ENCODE measurements around the gene AKNA. TPM values are rescaled to one million over a fixed set of nuclear protein-coding genes. Genes with fewer than 3 reads are reported as not detected.

Gene AKNA
- polyA plus RNA-seq, 1 donor from 2014 or later = 25.4 TPM

- Mint-ChIP-seq H3K27me3 (peaks cover 2% of the 10 kb centered on the region), H3K36me3 (peaks cover 8% of the 10 kb centered on the region), H3K4me3 (peak overlapping the region; percentile 98 to 100 (median 99)), H3K9me3 (no peaks in the 10 kb centered on the region), H3K27ac (peak overlapping the region; percentile 95 to 99 (median 98)), H3K4me1 (peaks cover 35 to 57% (median 40%) of the 10 kb centered on the region in 3 donors)
Observed at GRCh38 chr9:114382699-114383520, 4.9 kb downstream of the AKNA start.

- Mint-ChIP-seq H3K4me3 (peak overlapping the region in 1 of 4 donors; percentile 75), H3K4me1 (peaks cover 37 to 73% (median 43%) of the 10 kb centered on the region in 3 donors), H3K27ac (peak overlapping the region; percentile 65 to 88 (median 87)), H3K9me3 (no peaks in the 10 kb centered on the region), H3K36me3 (peaks cover 2% of the 10 kb centered on the region), H3K27me3 (peaks cover 2% of the 10 kb centered on the region)
Observed at GRCh38 chr9:114378883-114379282, 8.9 kb downstream of the AKNA start.

DNA sequence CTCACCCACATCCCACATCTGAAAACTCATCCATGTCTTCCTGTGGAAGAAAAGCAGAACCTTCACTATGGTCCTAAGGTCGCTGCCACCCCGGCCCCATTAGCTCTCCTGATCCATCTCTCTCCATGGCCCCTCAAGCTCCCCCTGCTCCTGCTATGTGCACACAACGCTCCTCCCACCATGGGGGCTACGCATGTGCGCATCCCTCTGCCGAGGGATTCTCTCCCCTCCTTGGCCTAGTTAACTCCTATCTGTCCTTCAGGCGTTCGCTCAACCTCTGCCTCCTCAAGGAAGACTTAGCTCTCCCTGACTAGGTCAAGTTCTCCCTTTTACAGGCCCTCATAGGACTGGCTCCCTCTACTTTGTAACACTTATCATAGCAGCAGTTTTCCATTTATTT is 9.8 kb downstream of the AKNA start:
- peak overlapping the region; percentile 65 to 95 (median 88) for H3K27ac Mint-ChIP-seq
- H3K4me3 Mint-ChIP-seq = peak overlapping the region in 2 of 4 donors; percentile 43 to 53
- no peaks in the 10 kb centered on the region for H3K9me3 Mint-ChIP-seq
- peaks cover 40 to 71% (median 43%) of the 10 kb centered on the region in 3 donors for H3K4me1 Mint-ChIP-seq
- peaks cover 2% of the 10 kb centered on the region for H3K36me3 Mint-ChIP-seq
- H3K27me3 Mint-ChIP-seq = peaks cover 2% of the 10 kb centered on the region

DNA sequence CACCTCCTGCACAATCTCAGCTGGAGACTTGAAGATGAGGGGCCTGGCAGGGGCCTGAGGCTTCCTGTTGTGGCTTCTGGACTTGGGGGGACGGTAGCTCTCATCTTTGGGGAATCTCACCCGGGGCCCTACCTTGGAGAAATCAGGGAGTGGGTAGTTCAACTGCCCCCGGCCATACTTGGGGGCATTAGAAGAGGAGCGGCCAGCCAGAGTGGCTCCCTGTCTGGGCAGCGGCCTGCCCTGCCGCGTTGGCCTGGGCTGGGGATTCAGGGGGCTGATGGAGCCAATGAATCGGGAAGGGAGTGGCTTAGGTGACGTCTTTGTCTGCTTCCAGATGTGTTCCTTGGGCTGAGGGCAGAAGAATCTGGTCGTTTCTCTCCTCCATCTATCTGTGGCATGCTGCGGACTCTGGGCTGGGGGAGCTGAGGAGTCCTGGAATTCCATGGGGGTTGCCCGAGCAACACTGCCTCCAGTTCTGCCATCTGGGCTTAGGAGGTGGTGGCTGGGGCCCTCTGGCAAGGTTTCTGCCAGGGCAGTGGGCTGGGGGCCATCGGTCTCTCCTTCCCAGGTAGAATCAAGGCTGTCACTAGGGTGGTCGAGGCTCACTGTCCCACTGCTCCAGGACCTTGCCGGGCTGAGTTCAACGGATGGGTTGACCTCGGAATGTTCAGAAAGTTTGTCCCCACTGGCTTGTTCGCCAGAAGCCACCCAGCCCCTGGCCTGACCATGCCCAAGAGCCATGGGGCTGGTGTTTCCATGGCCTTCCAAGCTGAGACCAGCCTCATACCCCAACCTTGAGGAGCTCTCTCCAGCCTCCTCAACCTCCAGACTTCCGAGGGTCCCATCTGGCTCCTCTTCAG is 11.0 kb downstream of the AKNA start:
- peaks cover 2% of the 10 kb centered on the region for H3K36me3 Mint-ChIP-seq
- peak overlapping the region; percentile 53 to 95 (median 65) for H3K27ac Mint-ChIP-seq
- peaks cover 41 to 68% (median 48%) of the 10 kb centered on the region in 3 donors for H3K4me1 Mint-ChIP-seq
- no peak overlapping the region for H3K4me3 Mint-ChIP-seq
- peaks cover 3% of the 10 kb centered on the region for H3K27me3 Mint-ChIP-seq
- no peaks in the 10 kb centered on the region for H3K9me3 Mint-ChIP-seq

DNA sequence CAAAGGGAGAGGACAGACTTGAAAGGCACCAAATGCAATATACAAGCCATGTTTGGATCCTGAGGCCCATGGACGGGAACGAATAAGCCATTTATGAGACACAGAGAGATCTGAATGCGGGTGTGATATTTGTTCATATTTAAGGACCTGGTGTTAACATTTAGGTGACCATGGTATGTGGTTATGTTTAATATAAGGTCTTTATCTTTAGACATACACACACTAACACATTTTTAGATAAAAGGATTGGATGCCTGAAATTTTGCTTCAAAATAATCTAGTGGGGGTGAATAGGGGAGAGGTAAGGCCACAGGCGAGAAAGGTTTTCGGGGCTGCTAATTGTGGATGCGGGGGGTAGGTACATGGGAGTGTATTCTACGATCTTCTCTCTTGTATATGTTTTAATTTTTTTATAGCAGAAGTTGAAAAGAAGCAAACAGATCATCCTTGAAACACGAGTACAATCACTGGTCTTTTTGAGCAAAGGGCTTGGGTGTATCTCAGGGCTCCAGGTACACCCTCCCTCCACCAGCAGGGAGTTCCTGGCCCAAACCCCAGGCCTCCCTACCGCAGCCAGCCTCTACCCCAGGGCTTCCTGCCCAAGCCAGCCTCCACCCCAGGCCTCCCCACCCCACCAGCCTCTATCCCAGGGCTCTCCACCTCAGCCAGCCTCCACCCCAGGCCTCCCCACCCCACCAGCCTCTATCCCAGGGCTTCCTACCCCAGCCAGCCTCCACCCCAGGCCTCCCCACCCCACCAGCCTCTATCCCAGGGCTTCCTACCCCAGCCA is 12.2 kb downstream of the AKNA start:
- Mint-ChIP-seq H3K27me3 (peaks cover 4% of the 10 kb centered on the region), H3K36me3 (peaks cover 2% of the 10 kb centered on the region), H3K4me1 (peaks cover 48 to 77% (median 50%) of the 10 kb centered on the region in 3 donors), H3K9me3 (no peaks in the 10 kb centered on the region), H3K27ac (peak overlapping the region; percentile 73 to 97 (median 96)), H3K4me3 (peak overlapping the region in 2 of 4 donors; percentile 17 to 78)

GRCh38 chr9:114374936-114375335 is 12.8 kb downstream of the AKNA start:
- Mint-ChIP-seq H3K36me3 (peaks cover 2% of the 10 kb centered on the region), H3K27ac (peak overlapping the region; percentile 73 to 97 (median 96)), H3K4me1 (peaks cover 46 to 78% (median 46%) of the 10 kb centered on the region in 3 donors), H3K9me3 (no peaks in the 10 kb centered on the region), H3K27me3 (peaks cover 4% of the 10 kb centered on the region), H3K4me3 (peak overlapping the region in 2 of 4 donors; percentile 17 to 78)

DNA sequence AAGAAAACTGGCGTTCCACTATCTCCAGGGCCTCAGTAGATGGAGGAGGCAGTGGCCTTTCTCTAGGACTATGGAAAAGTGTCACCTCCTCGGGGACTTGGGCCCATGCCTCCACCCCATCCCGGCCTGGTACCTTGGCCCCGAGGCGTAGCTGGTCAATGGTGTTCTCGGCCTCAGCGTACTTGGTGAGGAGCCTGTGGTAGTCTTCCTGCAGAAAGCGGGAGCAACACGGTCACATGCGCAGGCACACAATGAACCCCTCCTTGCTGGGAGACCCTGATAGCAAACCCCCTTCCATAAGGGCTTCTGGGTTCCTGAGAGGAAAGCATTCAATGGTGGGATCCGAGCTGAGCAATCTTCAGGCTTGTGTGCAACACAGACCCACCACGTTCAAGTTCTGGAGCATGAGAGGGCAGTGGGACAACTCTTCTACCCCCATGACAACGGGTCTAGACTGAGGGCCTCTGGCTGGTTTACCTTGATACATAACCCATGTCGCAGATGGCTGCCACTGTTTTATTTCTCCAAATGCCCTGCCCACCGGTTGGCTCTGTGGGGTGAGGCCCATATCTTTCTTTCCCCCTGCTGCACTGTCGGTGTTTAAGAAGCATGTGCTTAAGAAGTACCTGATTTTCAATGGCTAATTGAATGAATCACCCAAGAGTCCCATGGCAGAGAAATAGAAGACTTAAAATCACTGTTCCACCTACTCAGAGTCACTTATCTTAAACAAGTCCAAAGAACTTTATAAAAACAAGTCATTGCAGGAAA is 13.6 kb downstream of the AKNA start:
- H3K4me3 Mint-ChIP-seq = peak overlapping the region; percentile 18 to 83 (median 74)
- peaks cover 4% of the 10 kb centered on the region for H3K27me3 Mint-ChIP-seq
- H3K27ac Mint-ChIP-seq = peak overlapping the region; percentile 96 to 99 (median 97)
- H3K9me3 Mint-ChIP-seq = no peaks in the 10 kb centered on the region
- H3K36me3 Mint-ChIP-seq = peaks cover 6% of the 10 kb centered on the region
- peaks cover 45 to 80% (median 53%) of the 10 kb centered on the region in 3 donors for H3K4me1 Mint-ChIP-seq

DNA sequence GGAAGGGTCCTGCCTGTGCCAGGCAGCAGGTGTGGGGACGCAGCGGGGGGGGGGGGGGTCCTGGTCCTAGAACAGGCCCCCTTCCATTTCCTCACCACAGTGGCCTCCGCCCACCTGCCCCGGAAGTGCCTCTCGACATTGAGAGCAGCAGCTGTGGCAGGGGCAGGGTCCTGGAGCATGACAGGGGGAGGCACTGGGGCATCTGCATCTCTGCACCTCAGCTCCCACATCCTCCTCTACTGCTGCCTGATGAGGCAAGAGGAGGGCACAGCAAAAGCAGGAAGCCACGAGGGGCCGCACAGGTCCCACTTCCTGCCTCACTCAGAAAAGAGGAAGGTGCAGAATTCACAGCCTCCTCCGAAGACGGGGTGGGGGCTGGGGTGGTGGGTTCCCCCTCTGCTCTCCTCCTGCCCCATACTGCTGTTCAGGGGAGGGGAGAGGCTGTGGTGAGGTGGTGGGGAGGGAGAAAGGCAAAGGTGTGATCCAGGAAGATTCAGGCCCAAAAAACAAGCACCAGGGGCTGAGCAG is 14.8 kb downstream of the AKNA start:
- Mint-ChIP-seq H3K4me1 (peaks cover 42 to 81% (median 50%) of the 10 kb centered on the region in 3 donors), H3K36me3 (peaks cover 4% of the 10 kb centered on the region), H3K4me3 (peak overlapping the region; percentile 74 to 92 (median 84)), H3K9me3 (no peaks in the 10 kb centered on the region), H3K27ac (peak overlapping the region; percentile 96 to 99 (median 97)), H3K27me3 (peaks cover 2% of the 10 kb centered on the region)

DNA sequence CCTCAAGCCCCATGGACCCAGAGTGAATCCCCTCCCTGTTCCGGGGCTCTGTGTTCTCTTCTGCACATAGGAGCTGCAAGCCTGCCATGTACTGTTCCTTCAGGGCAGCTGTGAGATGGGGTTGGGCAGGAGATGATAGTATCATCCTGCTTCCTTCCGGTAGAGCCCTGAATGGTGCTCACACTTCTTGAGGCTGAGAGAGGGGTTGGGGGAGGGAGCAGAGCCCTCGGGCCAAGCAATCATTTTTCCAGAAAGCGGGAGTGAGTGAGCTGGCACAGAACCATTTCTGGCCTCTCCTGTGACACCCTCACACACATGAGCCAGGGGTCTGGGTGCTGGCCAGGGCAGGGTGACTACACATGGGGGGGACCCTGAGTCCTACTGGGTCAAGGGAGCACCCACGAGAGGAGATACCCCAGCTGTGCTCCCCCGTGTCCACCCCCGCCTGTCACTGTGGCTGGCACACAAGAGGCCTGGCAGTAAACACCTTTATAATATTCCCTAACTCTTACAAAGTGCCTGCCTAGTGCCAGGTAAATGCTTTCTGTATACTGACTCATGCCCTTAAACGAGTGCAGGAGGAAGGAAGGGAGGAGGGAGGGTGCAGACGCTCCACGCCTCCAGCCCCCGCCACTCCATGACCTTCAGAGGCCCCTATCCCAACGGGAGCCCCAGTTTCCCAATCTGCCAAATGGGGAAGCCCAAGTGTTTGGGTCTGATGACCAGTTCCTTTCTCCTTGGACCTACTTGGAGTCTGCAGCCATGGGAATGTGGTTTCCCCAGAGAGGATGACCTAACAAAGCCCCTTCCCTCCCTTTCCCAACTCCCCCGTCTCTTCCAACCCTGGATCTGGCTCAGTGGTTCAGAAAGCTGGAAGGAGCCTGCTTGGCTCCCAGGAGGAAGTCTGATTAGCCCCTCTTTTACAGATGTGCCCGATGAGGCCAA is 15.5 kb downstream of the AKNA start:
- Mint-ChIP-seq H3K27ac (peak overlapping the region; percentile 96 to 99 (median 97)), H3K4me3 (peak overlapping the region; percentile 74 to 92 (median 84)), H3K9me3 (no peaks in the 10 kb centered on the region), H3K4me1 (peaks cover 36 to 81% (median 56%) of the 10 kb centered on the region in 3 donors), H3K36me3 (peaks cover 4% of the 10 kb centered on the region), H3K27me3 (peaks cover 2% of the 10 kb centered on the region)

- H3K4me1 Mint-ChIP-seq = peaks cover 43 to 82% (median 64%) of the 10 kb centered on the region in 3 donors
- H3K27ac Mint-ChIP-seq = peak overlapping the region; percentile 96 to 99 (median 97)
- peak overlapping the region; percentile 61 to 86 (median 78) for H3K4me3 Mint-ChIP-seq
- H3K9me3 Mint-ChIP-seq = no peaks in the 10 kb centered on the region
- peaks cover 4% of the 10 kb centered on the region for H3K36me3 Mint-ChIP-seq
- peaks cover 2% of the 10 kb centered on the region for H3K27me3 Mint-ChIP-seq
Observed at GRCh38 chr9:114371343-114371944, 16.3 kb downstream of the AKNA start.

GRCh38 chr9:114370968-114371320 is 16.8 kb downstream of the AKNA start:
- Mint-ChIP-seq H3K4me1 (peaks cover 45 to 84% (median 68%) of the 10 kb centered on the region in 3 donors), H3K27me3 (peaks cover 2% of the 10 kb centered on the region), H3K9me3 (no peaks in the 10 kb centered on the region), H3K27ac (peak overlapping the region; percentile 91 to 99 (median 97)), H3K36me3 (peaks cover 4% of the 10 kb centered on the region), H3K4me3 (peak overlapping the region; percentile 8 to 86 (median 72))

GRCh38 chr9:114370251-114370967 is 17.4 kb downstream of the AKNA start:
- Mint-ChIP-seq H3K4me1 (peaks cover 42 to 84% (median 68%) of the 10 kb centered on the region in 3 donors), H3K4me3 (peak overlapping the region; percentile 8 to 86 (median 54)), H3K27ac (peak overlapping the region; percentile 92 to 99 (median 97)), H3K27me3 (peaks cover 2% of the 10 kb centered on the region), H3K36me3 (peaks cover 4% of the 10 kb centered on the region), H3K9me3 (no peaks in the 10 kb centered on the region)
